GM18909 (cell line): Measurements from ENCODE around the gene DDI1.
A peak's percentile ranks its signal among the peaks of the same experiment; 100 is the strongest.
"Not testable (repeated sequence)": the region's sequence is repeated elsewhere in the genome, so short reads cannot be mapped to it uniquely, and the experiment has no call there.

Source experiments
- ATAC-seq: cut with Tn5 transposase; IDR thresholded peaks from one replicate; pipeline ENCODE4 v1.9.1; 2021; ENCODE audit warnings: mild to moderate bottlenecking; ENCODE audit not compliant: unreplicated experiment, poor library complexity

Gene DDI1

DNA sequence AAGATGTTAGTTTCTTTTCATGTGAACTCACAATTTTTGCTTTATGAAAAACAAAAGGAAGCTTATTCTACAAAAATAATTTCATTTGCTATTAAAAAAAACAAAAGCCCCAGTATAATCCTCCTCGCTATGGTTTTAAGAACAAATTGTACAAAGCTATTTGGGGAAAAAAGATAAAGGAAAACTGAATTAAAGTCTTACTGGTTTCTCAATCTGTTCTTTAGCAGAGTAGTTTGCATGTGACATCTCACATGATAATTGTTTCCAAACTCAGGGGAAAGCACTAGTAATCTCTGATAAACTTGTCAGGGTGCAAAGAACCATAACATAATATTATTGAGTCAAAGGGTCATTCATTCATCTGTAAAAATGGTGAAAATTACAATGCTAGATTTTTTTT is 2.9 kb upstream of the DDI1 start:
- ATAC-seq: no peak

DNA sequence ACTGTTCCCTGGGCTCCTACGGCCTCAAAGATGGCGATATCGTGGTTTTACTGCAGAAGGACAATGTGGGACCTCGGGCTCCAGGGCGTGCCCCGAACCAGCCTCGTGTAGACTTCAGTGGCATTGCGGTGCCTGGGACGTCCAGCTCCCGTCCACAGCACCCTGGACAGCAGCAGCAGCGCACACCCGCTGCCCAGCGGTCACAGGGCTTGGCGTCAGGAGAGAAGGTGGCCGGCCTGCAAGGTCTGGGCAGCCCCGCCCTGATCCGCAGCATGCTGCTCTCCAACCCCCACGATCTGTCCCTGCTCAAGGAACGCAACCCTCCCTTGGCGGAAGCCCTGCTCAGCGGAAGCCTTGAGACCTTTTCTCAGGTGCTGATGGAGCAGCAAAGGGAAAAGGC is 555 bp downstream of the DDI1 start:
- no peak for ATAC-seq

GRCh38 chr11:104041792-104042191 is 5.4 kb downstream of the DDI1 start:
- no peak for ATAC-seq

DNA sequence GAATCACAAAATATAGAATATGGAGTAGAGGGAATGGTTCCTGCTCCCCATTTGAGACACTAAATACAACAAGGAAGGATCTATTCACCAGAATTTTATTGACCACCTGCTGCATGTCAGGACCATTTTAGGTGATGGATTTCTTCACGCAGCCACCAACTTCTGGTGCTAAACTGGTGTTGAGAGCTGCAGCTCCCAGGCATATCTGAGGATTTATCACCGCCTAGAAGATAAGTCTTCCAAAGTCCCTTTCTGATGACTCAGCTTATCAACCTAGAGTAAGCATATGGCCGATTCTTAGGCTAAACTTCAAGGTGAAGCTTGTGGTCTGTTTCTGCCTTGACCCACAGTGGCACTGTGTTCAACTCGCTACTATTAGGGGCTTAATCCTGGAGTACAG is 6.7 kb downstream of the DDI1 start:
- ATAC-seq: no peak

DNA sequence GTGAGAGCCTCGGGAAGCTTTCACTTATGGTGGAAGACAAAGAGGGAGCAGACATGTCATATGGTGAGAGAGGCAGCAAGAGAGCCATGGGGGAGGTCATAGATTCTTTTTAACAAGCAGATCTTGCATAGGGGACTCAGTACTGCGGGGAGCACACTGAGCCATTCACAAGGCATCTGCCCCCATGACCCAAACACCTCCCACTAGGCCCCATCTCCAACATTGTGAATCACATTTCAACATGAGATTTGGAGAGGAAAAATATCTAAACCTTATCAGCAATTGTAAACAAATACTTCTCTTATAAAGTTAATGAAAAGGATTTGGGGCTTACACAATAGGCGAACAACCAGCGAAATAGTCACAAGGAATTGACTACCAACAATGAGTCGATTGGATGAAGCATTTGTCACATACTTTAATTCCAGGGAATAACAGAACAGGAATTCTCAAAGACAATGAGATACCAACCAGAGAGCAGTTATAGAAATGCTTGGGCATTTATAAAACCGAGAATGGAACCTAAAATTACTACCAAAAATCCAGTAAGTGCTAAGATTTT is 7.3 kb downstream of the DDI1 start:
- no peak for ATAC-seq

- no peak for ATAC-seq
Observed at GRCh38 chr11:104046331-104046730, 9.9 kb downstream of the DDI1 start.

DNA sequence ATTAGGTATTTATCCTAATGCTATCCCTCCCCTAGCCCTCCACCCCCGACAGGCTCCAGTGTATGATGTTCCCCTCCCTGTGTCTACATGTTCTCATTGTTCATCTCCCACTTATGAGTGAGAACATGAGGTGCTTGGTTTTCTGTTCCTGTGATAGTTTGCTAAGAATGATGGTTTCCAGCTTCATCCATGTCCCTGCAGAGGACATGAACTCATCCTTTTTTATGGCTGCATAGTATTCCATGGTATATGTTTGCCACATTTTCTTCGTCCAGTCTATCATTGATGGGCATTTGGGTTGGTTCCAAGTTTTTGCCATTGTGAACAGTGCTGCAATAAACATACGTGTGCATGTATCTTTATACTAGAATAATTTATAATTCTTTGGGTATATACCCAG is 10.4 kb downstream of the DDI1 start:
- ATAC-seq: not testable (repeated sequence)

GRCh38 chr11:104049116-104049515 is 12.7 kb downstream of the DDI1 start:
- no peak for ATAC-seq

DNA sequence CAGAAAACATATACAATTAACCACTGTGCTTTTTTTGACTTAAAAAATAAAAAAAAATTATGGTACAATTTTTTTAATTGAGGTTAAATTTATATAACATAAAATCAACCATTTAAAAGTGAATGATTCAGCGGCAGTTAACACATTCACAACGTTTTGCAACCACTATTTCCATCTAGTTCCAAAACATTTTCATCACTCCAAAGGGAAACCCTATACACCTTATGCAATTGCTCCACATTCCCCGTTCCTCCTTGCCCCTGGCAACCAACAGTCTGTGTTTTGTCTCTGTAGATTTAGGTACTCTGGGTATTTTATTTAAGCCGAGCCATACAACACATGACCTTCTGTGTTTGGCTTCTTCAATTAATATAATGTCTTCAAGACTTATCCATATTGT is 15.3 kb downstream of the DDI1 start:
- ATAC-seq: no peak

DNA sequence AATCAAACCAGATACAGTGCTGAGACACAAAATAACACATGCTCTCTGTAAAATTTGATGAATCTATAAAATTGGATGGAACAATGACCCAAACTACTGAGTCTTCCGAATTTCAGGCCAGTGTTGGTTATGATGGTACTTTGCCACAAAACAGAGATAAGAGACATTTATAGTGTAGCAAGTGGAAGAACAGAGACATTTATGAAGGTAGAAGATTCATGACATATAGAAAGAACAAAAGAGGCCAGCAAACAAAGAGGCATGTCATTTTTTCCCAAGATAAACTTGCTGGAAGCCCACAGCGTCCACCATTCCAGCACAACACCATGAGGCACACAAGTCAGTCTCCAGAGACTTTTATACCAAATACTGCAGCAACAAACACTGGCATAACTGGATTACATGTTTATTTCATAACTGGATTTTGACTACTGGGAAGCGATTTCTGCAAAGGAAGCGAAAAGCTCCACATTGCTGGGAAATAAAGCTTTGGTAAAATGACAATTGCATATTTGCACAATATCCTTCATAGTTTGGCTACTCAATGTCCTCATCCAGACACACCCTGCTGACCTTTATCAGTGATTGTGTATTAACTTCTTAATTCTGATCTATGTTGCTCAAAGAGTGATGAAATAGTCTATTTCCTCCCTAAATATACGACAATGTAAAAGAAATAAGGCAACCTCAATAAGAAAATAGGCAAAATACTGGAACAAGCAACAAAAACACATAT is 17.5 kb downstream of the DDI1 start:
- no peak for ATAC-seq

- ATAC-seq: no peak
Observed at GRCh38 chr11:104054911-104055529, 18.6 kb downstream of the DDI1 start.

GRCh38 chr11:104055596-104055995 is 19.2 kb downstream of the DDI1 start:
- no peak for ATAC-seq

GRCh38 chr11:104057908-104058307 is 21.5 kb downstream of the DDI1 start:
- no peak for ATAC-seq

- no peak for ATAC-seq
Observed at GRCh38 chr11:104058680-104059079, 22.2 kb downstream of the DDI1 start.

DNA sequence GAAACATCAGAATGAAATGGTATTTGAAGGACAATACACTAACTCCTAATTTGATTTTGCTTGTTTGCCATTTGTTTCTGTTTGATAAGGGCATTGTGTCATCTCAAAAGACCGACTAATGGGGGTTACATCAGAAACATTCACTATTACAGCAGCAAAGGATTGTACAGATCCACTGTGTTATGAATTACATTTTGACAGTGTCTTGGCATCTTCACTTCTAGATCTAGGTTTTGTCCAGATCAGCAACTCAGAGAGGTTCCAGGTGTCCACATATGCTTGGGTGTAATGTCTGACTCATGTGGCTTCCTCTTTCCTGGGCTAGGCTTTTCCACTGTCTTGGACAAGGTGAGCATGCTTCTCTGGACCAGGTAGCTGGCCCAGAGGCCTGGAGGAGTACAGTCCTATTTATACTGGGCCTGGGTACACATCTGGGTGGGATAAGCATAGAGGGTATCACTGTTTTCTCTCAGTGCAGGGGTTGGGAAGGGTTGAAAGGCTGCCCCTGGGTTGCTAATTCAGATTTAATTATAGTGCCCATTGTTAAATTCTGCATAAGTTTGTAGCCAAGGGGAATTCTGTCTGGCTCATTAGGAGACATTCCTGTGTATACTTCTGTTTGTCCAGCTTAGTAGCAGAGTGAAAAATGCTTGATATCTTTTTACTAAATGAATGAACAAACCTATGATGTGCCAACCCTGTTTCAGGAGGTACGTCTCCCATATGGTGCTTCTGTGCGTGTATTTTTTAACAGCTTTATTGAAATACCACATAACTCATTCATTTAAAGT is 23.8 kb downstream of the DDI1 start:
- no peak for ATAC-seq

- ATAC-seq: peak; percentile 86
Observed at GRCh38 chr11:104060820-104061219, 24.4 kb downstream of the DDI1 start.

DNA sequence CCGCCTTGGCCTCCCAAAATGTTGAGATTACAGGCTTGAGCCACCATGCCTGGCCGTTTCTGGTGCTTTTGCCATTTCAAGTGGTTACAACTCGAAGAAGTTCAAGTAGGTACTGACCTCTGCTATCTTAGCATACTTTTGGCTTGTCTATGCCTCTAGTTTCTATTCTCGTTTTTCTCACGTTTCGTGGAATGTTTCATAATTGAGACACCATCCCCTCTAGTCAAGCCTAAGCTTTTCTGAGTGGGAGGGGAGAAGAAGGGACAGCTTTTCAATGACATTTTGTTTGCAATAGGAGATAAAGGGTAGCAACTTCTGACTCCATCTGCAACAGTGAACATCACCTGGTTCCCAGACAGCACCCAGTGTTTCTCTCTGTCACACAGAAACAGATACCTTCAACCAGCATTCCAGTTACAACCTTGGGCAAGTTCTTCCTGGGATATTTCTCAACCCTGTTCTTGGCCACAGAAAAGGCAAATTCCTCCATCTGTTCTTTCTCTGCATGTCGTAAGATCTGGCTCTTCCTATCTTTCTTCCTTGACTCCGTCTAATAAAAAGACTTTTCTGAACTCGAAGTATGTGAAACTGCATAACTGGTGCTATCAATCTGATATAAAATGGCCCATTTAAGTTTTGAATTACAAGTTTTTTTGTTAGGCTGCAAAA is 25.5 kb downstream of the DDI1 start:
- ATAC-seq: no peak

GRCh38 chr11:104064034-104064630 is 27.7 kb downstream of the DDI1 start:
- ATAC-seq: no peak

DNA sequence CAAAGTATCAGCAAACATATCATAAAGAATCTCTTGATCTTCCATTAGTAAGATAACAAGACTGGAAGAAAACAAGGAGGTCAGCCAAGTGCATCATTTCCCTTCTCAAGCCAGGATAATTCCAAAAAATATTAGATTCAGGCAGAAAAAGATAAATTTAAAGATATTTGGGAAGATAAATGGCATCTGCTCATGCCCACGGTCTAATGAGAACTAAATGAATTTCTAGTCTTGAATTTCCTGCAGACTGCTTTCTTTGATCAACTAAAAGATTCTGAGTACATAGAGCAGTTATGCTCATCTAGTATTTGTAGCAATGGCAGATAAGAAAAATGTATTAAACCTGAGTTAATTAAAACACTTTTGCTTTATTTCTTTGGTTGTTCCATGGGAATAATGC is 31.1 kb downstream of the DDI1 start:
- ATAC-seq: no peak
